ENCODE measurements around the gene PSMB1.
"Not testable (repeated sequence)": the region's sequence is repeated elsewhere in the genome, so short reads cannot be mapped to it uniquely, and the experiment has no call there.

PSMB1 gene

GRCh38 chr6:170504479-170504878, 48.6 kb downstream of the PSMB1 start:
- in situ Hi-C loops (cut with MboI; ENCODE audit: low pct_unique_long_range_greater_than_20kb, low sequenced_read_pairs, unreplicated experiment): no loop called here
- DNase-seq (ENCODE audit: low spot score): no peak
- no peak for TF ChIP-seq CTCF (IDR thresholded peaks at IDR 0.05; ENCODE audit: extremely low read depth, insufficient read depth, missing control alignments)

GRCh38 chr6:170503414-170503761, 49.7 kb downstream of the PSMB1 start:
- no peak for TF ChIP-seq CTCF (IDR thresholded peaks at IDR 0.05; ENCODE audit: extremely low read depth, insufficient read depth, missing control alignments)
- in situ Hi-C loops (cut with MboI; ENCODE audit: low pct_unique_long_range_greater_than_20kb, low sequenced_read_pairs, unreplicated experiment): no loop called here
- DNase-seq (ENCODE audit: low spot score): no peak

GRCh38 chr6:170502733-170503413, 50.2 kb downstream of the PSMB1 start:
- in situ Hi-C loops (cut with MboI; ENCODE audit: low pct_unique_long_range_greater_than_20kb, low sequenced_read_pairs, unreplicated experiment); DNase-seq (ENCODE audit: low spot score): not testable (repeated sequence)

- in situ Hi-C loops (cut with MboI; ENCODE audit: low pct_unique_long_range_greater_than_20kb, low sequenced_read_pairs, unreplicated experiment); DNase-seq (ENCODE audit: low spot score): not testable (repeated sequence)
Observed at GRCh38 chr6:170502268-170502667, 50.8 kb downstream of the PSMB1 start.

- TF ChIP-seq CTCF (IDR thresholded peaks at IDR 0.05; ENCODE audit: extremely low read depth, insufficient read depth, missing control alignments): no peak
- in situ Hi-C loops (cut with MboI; ENCODE audit: low pct_unique_long_range_greater_than_20kb, low sequenced_read_pairs, unreplicated experiment): no loop called here
- DNase-seq (ENCODE audit: low spot score): no peak
Observed at GRCh38 chr6:170500955-170501590, 52.0 kb downstream of the PSMB1 start.

GRCh38 chr6:170497841-170498301, 55.2 kb downstream of the PSMB1 start:
- TF ChIP-seq CTCF (IDR thresholded peaks at IDR 0.05; ENCODE audit: extremely low read depth, insufficient read depth, missing control alignments): no peak
- DNase-seq (ENCODE audit: low spot score): no peak
- in situ Hi-C loops (cut with MboI; ENCODE audit: low pct_unique_long_range_greater_than_20kb, low sequenced_read_pairs, unreplicated experiment): no loop called here

GRCh38 chr6:170493354-170493753, 59.8 kb downstream of the PSMB1 start:
- no peak for DNase-seq (ENCODE audit: low spot score)
- no peak for TF ChIP-seq CTCF (IDR thresholded peaks at IDR 0.05; ENCODE audit: extremely low read depth, insufficient read depth, missing control alignments)
- in situ Hi-C loops (cut with MboI; ENCODE audit: low pct_unique_long_range_greater_than_20kb, low sequenced_read_pairs, unreplicated experiment): no loop called here

Measured in GM13977 (cell line).